Measurements from ENCODE around the gene TMEM147. TPM values are rescaled to one million over a fixed set of nuclear protein-coding genes. Genes with fewer than 3 reads are reported as not detected.

The TMEM147 gene
- total and polyA plus RNA-seq, 2 donors (not counting 3 experiments of a cell fraction or from before 2014, with no cell fraction given): 75.8 to 214 TPM

- no TSS peak for BruUV-seq (replicated peaks)
- intact Hi-C loops (cut with micrococcal nuclease): no loop called here
- Histone ChIP-seq H4K20me1 (replicated peaks; ENCODE audit: control insufficient read depth, extremely low read depth, insufficient read depth, low read length) (no peaks in the 10 kb centered on the region), H3K9ac (replicated peaks; ENCODE audit: extremely low read depth, insufficient read depth, low read length) (no peak overlapping the region), H3K36me3 (ENCODE audit: control insufficient read depth in 2 of 2, extremely low read depth in 1 of 2, insufficient read depth in 2 of 2, low read length in 2 of 2) (no peaks in the 10 kb centered on the region), H3K27me3 (ENCODE audit: control insufficient read depth in 2 of 2, insufficient read depth in 2 of 2, low read length in 2 of 2) (peaks cover 0 to 4% of the 10 kb centered on the region in 2 experiments), H2AFZ (ENCODE audit: low read depth, low read length) (no peak overlapping the region), H3K9me1 (replicated peaks; ENCODE audit: control insufficient read depth, extremely low read depth, insufficient read depth, low read length) (no peaks in the 10 kb centered on the region), H3K9me3 (replicated peaks; ENCODE audit: control insufficient read depth, insufficient read depth, low read length) (no peaks in the 10 kb centered on the region), H3K4me2 (ENCODE audit: insufficient read depth, low read length) (no peak overlapping the region), H3K4me1 (ENCODE audit: control insufficient read depth, extremely low read depth, insufficient read depth, low read length) (no peaks in the 10 kb centered on the region), H3K79me2 (ENCODE audit: control insufficient read depth, insufficient read depth, low read length) (no peaks in the 10 kb centered on the region), H3K27ac (ENCODE audit: insufficient read depth, low read depth, low read length) (no peak overlapping the region), H3K4me3 (replicated peaks in 1 of 3; ENCODE audit: insufficient read depth in 1 of 3, low read depth in 1 of 3, low read length in 3 of 3) (no peak overlapping the region)
- ChIA-PET CTCF (interaction anchor here (1.5 kb wide), 1 partner anchor 14 kb away, joined by 6 read pairs; no protein-coding TSS in a partner anchor), POLR2A (no interaction called here)
- dilution Hi-C loops (cut with MboI; ENCODE audit: extremely low pct_ligation_motif_present, low sequenced_read_pairs): no loop called here
- FAIRE-seq (no peak), DNase-seq (ENCODE audit: low read depth, low spot score) (no peak)
- no peak for TF ChIP-seq JUN (IDR thresholded peaks at IDR 0.05; ENCODE audit: borderline replicate concordance, insufficient read depth, insufficient read length, low read depth)
- TF ChIP-seq EZH2 (IDR thresholded peaks at IDR 0.05; ENCODE audit: borderline replicate concordance, low read depth, low read length, severe bottlenecking): no peak
Measured at GRCh38 chr19:35562336-35562735, 16.9 kb downstream of the TMEM147 start.

GRCh38 chr19:35562776-35563175 is 17.4 kb downstream of the TMEM147 start:
- H2AFZ ChIP-seq (ENCODE audit: low read depth, low read length): no peak overlapping the region
- no peaks in the 10 kb centered on the region for H3K9me1 ChIP-seq (replicated peaks; ENCODE audit: control insufficient read depth, extremely low read depth, insufficient read depth, low read length)
- dilution Hi-C loops (cut with MboI; ENCODE audit: extremely low pct_ligation_motif_present, low sequenced_read_pairs): no loop called here
- TF ChIP-seq MYC (IDR thresholded peaks at IDR 0.05; ENCODE audit: low read depth, low read length) (no peak), MAX (IDR thresholded peaks at IDR 0.05; ENCODE audit: insufficient read depth, insufficient read length) (no peak), GATA2 (IDR thresholded peaks at IDR 0.05; ENCODE audit: insufficient read depth, insufficient read length, low read depth, low read length) (no peak), POLR2AphosphoS5 (IDR thresholded peaks at IDR 0.05; ENCODE audit: insufficient read depth, low read depth, low read length) (no peak), EZH2 (IDR thresholded peaks at IDR 0.05; ENCODE audit: borderline replicate concordance, low read depth, low read length, severe bottlenecking) (no peak), FOS (IDR thresholded peaks at IDR 0.05; ENCODE audit: borderline replicate concordance, insufficient read depth, low read length) (no peak), JUN (IDR thresholded peaks at IDR 0.05; ENCODE audit: borderline replicate concordance, insufficient read depth, insufficient read length, low read depth) (no peak), CTCF (IDR thresholded peaks at IDR 0.05; ENCODE audit: extremely low read depth in 1 of 2, insufficient read depth in 1 of 2, low read depth in 1 of 2, low read length in 2 of 2) (no peak), POLR2A (IDR thresholded peaks at IDR 0.05; ENCODE audit: low read depth, low read length) (no peak)
- DNase-seq (ENCODE audit: low read depth, low spot score): no peak
- H3K4me1 ChIP-seq (ENCODE audit: control insufficient read depth, extremely low read depth, insufficient read depth, low read length): no peaks in the 10 kb centered on the region
- H3K36me3 ChIP-seq (ENCODE audit: control insufficient read depth in 2 of 2, extremely low read depth in 1 of 2, insufficient read depth in 2 of 2, low read length in 2 of 2): no peaks in the 10 kb centered on the region
- FAIRE-seq: no peak
- no peaks in the 10 kb centered on the region for H3K9me3 ChIP-seq (replicated peaks; ENCODE audit: control insufficient read depth, insufficient read depth, low read length)
- H3K27me3 ChIP-seq (ENCODE audit: control insufficient read depth in 2 of 2, insufficient read depth in 2 of 2, low read length in 2 of 2): peaks cover 0 to 4% of the 10 kb centered on the region in 2 experiments
- ChIA-PET POLR2A (no interaction called here), CTCF (interaction anchor here (1.5 kb wide), 1 partner anchor 14 kb away, joined by 6 read pairs; no protein-coding TSS in a partner anchor)
- no peaks in the 10 kb centered on the region for H3K79me2 ChIP-seq (ENCODE audit: control insufficient read depth, insufficient read depth, low read length)
- no TSS peak for BruUV-seq (replicated peaks)
- H3K4me3 ChIP-seq (replicated peaks in 1 of 3; ENCODE audit: insufficient read depth in 1 of 3, low read depth in 1 of 3, low read length in 3 of 3): no peak overlapping the region
- no peak overlapping the region for H3K4me2 ChIP-seq (ENCODE audit: insufficient read depth, low read length)
- no peaks in the 10 kb centered on the region for H4K20me1 ChIP-seq (replicated peaks; ENCODE audit: control insufficient read depth, extremely low read depth, insufficient read depth, low read length)
- H3K9ac ChIP-seq (replicated peaks; ENCODE audit: extremely low read depth, insufficient read depth, low read length): no peak overlapping the region
- intact Hi-C loops (cut with micrococcal nuclease): no loop called here
- H3K27ac ChIP-seq (ENCODE audit: insufficient read depth, low read depth, low read length): no peak overlapping the region
